CD4-positive, alpha-beta T cell (primary cell): ENCODE results near the gene SLMAP. TPM values are rescaled to one million over a fixed set of nuclear protein-coding genes. Genes with fewer than 3 reads are reported as not detected.

Source experiments
- ATAC-seq: fragments of 200-7000 bp; cut with Tn5 transposase; one replicate; pipeline ENCODE4 v1.10.0; 2022; ENCODE audit warnings: mild to moderate bottlenecking; ENCODE audit not compliant: poor library complexity
- CTCF ChIA-PET: fragments of 350-600 bp; sonication (Branson Sonifier 250); formaldehyde crosslinking; loops from one replicate; lab custom pipeline; 2021; ENCODE audit warnings: antibody characterized with exemption, inconsistent platforms; lab: Charles Lee
- POLR2A ChIA-PET: fragments of 350-600 bp; sonication (Branson Sonifier 250); formaldehyde crosslinking; loops from one replicate; lab custom pipeline; 2021; ENCODE audit warnings: antibody characterized with exemption, inconsistent platforms; lab: Charles Lee
- DNase-seq, 14 experiments: peaks; one replicate each; pipeline ENCODE4 v3.0.0-alpha.2; 2013 to 2020; ENCODE audit warnings: mixed read lengths in 2 of 14
- H3K27ac ChIP-seq, 2 donors: one replicate each; pipeline versions ENCODE4 v1.5.1 to v1.7.0; 2013; ENCODE audit warnings: low read length in 2 of 2, low read depth in 1 of 2, mild to moderate bottlenecking in 1 of 2
- H3K27me3 ChIP-seq, 2 experiments: 1 replicate in 1 of 2; 2 replicates in 1 of 2; pipeline versions ENCODE4 v1.6.1 to v1.7.0; 2013; ENCODE audit warnings: low read length in 2 of 2, control low read depth in 1 of 2, mild to moderate bottlenecking in 1 of 2, moderate library complexity in 1 of 2; ENCODE audit not compliant: insufficient read depth in 2 of 2, control insufficient read depth in 1 of 2
- H3K36me3 ChIP-seq: one replicate; pipeline ENCODE4 v1.6.1; 2013; ENCODE audit warnings: low read length, control low read depth; ENCODE audit not compliant: insufficient read depth
- H3K4me1 ChIP-seq: one replicate; pipeline ENCODE4 v1.6.1; 2013; ENCODE audit warnings: low read length, control low read depth; ENCODE audit not compliant: insufficient read depth
- H3K4me3 ChIP-seq: one replicate; pipeline ENCODE4 v1.5.1; 2013; ENCODE audit warnings: mild to moderate bottlenecking, low read length, moderate library complexity
- H3K9me3 ChIP-seq, 2 experiments: 1 replicate in 1 of 2; 2 replicates in 1 of 2; pipeline versions ENCODE4 v1.6.1 to v1.7.0; 2013; ENCODE audit warnings: low read length in 2 of 2, mild to moderate bottlenecking in 2 of 2, control low read depth in 1 of 2, moderate library complexity in 1 of 2; ENCODE audit not compliant: control insufficient read depth in 1 of 2, insufficient read depth in 1 of 2
- H3K27ac Mint-ChIP-seq: one replicate; pipeline ENCODE4 v1.8.0; 2020; ENCODE audit warnings: mixed read lengths
- H3K27me3 Mint-ChIP-seq: one replicate; pipeline ENCODE4 v1.8.0; 2021; ENCODE audit warnings: mixed read lengths
- H3K36me3 Mint-ChIP-seq: one replicate; pipeline ENCODE4 v1.8.0; 2021; ENCODE audit warnings: low read depth, mixed read lengths
- H3K4me1 Mint-ChIP-seq: one replicate; pipeline ENCODE4 v1.8.0; 2021; ENCODE audit warnings: low read depth, mixed read lengths
- H3K4me3 Mint-ChIP-seq: one replicate; pipeline ENCODE4 v1.8.0; 2020; ENCODE audit warnings: mild to moderate bottlenecking, mixed read lengths
- H3K9me3 Mint-ChIP-seq: one replicate; pipeline ENCODE4 v1.8.0; 2020; ENCODE audit warnings: mixed read lengths
- intact Hi-C, 2 experiments: fragments of 100-400 bp; cut with DNase I in 1 of 2; cut with micrococcal nuclease in 1 of 2; formaldehyde crosslinking; loops; one replicate each; pipeline versions ENCODE4 v1.15.1 to v1.9.0; 2023 to 2025; cut with DNase I, micrococcal nuclease
- total RNA-seq, 174 experiments: library from RNA in 2 of 174; stranded (reverse) in 2 of 174; gene quantifications; one replicate each; pipeline ENCODE4 v1.2.3 and lab custom pipeline; 2021 to 2026
- TF ChIP-seq, protein P1 (sequence below): fragments of 200-600 bp; IDR thresholded peaks from one replicate; pipeline ENCODE4 v1.8.0; 2022; ENCODE audit warnings: antibody characterized with exemption, mild to moderate bottlenecking

SLMAP gene
- total RNA-seq, 2 experiments from 2014 or later: 51.3 to 52.2 TPM

DNA sequence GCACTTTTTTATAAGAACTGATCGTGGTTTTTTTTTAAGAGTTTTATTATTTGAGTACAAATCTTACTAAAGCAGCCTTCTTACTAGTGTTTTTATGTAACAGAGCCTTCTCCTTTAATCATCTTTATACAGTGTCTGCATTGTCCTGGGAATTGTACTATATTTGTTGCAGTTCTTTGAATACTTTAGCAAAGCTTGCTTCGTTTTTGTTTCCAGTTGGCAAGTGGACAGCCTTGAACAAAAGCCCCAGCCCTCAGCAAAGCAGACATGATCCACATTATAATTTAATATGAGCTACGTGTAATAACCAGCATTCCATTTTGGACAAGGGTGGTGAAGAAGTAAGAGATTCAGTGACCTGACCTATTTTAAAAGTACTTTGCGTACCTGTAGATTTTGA lies 139.9 kb downstream of the SLMAP start:
- Mint-ChIP-seq H3K27me3 (no peaks in the 10 kb centered on the region), H3K36me3 (peaks cover 58% of the 10 kb centered on the region), H3K4me1 (no peaks in the 10 kb centered on the region), H3K27ac (no peak overlapping the region), H3K9me3 (no peaks in the 10 kb centered on the region), H3K4me3 (no peak overlapping the region)
- ATAC-seq: no peak
- Histone ChIP-seq H3K4me3 (no peak overlapping the region), H3K36me3 (peaks cover 30% of the 10 kb centered on the region), H3K4me1 (no peaks in the 10 kb centered on the region), H3K27me3 (no peaks in the 10 kb centered on the region), H3K9me3 (no peaks in the 10 kb centered on the region), H3K27ac (no peak overlapping the region)
- intact Hi-C loops: no loop called here
- POLR2A ChIA-PET: no interaction called here
- no peak for DNase-seq
- CTCF ChIA-PET: no interaction called here
- TF ChIP-seq, protein P1, sequence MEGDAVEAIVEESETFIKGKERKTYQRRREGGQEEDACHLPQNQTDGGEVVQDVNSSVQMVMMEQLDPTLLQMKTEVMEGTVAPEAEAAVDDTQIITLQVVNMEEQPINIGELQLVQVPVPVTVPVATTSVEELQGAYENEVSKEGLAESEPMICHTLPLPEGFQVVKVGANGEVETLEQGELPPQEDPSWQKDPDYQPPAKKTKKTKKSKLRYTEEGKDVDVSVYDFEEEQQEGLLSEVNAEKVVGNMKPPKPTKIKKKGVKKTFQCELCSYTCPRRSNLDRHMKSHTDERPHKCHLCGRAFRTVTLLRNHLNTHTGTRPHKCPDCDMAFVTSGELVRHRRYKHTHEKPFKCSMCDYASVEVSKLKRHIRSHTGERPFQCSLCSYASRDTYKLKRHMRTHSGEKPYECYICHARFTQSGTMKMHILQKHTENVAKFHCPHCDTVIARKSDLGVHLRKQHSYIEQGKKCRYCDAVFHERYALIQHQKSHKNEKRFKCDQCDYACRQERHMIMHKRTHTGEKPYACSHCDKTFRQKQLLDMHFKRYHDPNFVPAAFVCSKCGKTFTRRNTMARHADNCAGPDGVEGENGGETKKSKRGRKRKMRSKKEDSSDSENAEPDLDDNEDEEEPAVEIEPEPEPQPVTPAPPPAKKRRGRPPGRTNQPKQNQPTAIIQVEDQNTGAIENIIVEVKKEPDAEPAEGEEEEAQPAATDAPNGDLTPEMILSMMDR: no peak

DNA sequence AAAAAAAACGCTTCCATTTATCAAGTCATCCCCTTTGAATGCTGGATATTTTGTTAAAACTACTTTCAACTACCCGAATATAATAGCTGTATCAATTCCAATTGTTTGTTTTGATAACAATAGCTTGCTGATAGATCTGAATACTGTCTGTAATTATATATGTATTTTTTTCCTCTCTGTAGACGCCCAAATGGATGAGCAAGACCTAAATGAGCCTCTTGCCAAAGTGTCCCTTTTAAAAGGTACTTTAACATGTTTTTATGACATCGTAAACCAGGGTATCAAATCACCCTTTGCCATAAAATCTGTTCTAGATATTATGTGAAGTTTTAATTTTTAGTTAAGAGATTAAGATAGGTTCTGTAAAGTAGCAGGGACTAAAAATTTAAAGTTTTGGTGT lies 140.6 kb downstream of the SLMAP start:
- no peaks in the 10 kb centered on the region for H3K9me3 Mint-ChIP-seq
- H3K27me3 ChIP-seq: no peaks in the 10 kb centered on the region
- peaks cover 62% of the 10 kb centered on the region for H3K36me3 Mint-ChIP-seq
- intact Hi-C loops: no loop called here
- H3K4me3 ChIP-seq: no peak overlapping the region
- H3K27me3 Mint-ChIP-seq: no peaks in the 10 kb centered on the region
- TF ChIP-seq, protein P1: no peak
- H3K36me3 ChIP-seq: peaks cover 30% of the 10 kb centered on the region
- ChIA-PET CTCF (no interaction called here), POLR2A (no interaction called here)
- H3K27ac ChIP-seq: no peak overlapping the region
- H3K4me1 Mint-ChIP-seq: no peaks in the 10 kb centered on the region
- no peak overlapping the region for H3K4me3 Mint-ChIP-seq
- H3K9me3 ChIP-seq: no peaks in the 10 kb centered on the region
- DNase-seq (no peak), ATAC-seq (no peak)
- H3K27ac Mint-ChIP-seq: no peak overlapping the region
- H3K4me1 ChIP-seq: no peaks in the 10 kb centered on the region

DNA sequence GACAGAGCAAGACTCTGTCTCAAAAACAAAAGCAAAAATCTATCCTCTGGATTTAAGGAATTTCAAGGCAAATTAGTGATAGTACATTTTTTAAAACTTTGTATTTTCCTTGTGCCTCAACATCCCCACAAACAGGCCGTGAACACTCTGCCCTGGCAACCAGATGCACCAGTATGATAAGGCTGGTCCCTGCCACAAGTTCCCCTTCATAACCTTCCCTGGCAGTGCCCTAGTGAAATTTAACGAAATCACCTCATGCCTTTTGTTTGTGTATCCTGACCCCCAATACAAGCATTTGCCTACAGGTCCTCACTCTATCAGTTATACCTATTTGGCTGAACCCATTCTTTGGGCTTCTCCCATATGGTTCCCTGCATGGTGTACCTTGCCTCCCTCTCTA lies 144.7 kb downstream of the SLMAP start:
- Histone ChIP-seq H3K4me3 (no peak overlapping the region), H3K9me3 (no peaks in the 10 kb centered on the region), H3K27me3 (no peaks in the 10 kb centered on the region), H3K27ac (no peak overlapping the region), H3K4me1 (no peaks in the 10 kb centered on the region), H3K36me3 (peaks cover 37% of the 10 kb centered on the region)
- H3K4me3 Mint-ChIP-seq: no peak overlapping the region
- peaks cover 4% of the 10 kb centered on the region for H3K4me1 Mint-ChIP-seq
- H3K9me3 Mint-ChIP-seq: no peaks in the 10 kb centered on the region
- intact Hi-C loops: no loop called here
- H3K36me3 Mint-ChIP-seq: peaks cover 75% of the 10 kb centered on the region
- ChIA-PET POLR2A (no interaction called here), CTCF (no interaction called here)
- TF ChIP-seq, protein P1: no peak
- ATAC-seq: no peak
- no peak overlapping the region for H3K27ac Mint-ChIP-seq
- H3K27me3 Mint-ChIP-seq: no peaks in the 10 kb centered on the region
- no peak for DNase-seq
